Measurements from ENCODE around the gene ARHGEF37. TPM values are rescaled to one million over a fixed set of nuclear protein-coding genes. Genes with fewer than 3 reads are reported as not detected.
A peak's percentile ranks its signal among the peaks of the same experiment; 100 is the strongest.

The ARHGEF37 gene
- total RNA-seq, 1 donor from 2014 or later: 13.5 TPM

DNA sequence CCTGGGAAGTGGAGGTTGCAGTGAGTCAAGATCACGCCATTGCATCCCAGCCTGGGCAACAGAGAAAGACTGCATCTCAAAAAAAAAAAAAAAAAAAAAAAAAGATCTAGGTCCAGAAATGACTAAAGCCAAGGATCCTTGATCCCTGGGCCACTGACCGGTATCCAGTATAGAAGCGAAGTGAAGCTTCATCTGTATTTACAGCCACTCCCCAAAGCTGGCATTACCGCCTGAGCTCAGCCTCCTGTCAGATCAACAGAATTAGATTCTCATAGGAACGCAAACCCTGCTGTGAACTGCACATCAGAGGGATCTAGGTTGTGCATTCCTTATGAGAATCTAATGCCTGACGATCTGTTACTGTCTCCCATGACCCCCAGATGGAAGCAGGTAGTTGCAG lies 39.4 kb upstream of the ARHGEF37 start:
- intact Hi-C loops (cut with DNase I): no loop called here
- H3K4me3 ChIP-seq: no peak overlapping the region
- no peaks in the 10 kb centered on the region for H3K27me3 ChIP-seq (ENCODE audit: low read depth)
- ATAC-seq: no peak
- H3K9me3 ChIP-seq: no peaks in the 10 kb centered on the region
- peaks cover 47% of the 10 kb centered on the region for H3K36me3 ChIP-seq
- no peak overlapping the region for H3K27ac ChIP-seq
- peaks cover 94% of the 10 kb centered on the region for H3K4me1 ChIP-seq
- no peak for DNase-seq
- TF ChIP-seq, protein P1, sequence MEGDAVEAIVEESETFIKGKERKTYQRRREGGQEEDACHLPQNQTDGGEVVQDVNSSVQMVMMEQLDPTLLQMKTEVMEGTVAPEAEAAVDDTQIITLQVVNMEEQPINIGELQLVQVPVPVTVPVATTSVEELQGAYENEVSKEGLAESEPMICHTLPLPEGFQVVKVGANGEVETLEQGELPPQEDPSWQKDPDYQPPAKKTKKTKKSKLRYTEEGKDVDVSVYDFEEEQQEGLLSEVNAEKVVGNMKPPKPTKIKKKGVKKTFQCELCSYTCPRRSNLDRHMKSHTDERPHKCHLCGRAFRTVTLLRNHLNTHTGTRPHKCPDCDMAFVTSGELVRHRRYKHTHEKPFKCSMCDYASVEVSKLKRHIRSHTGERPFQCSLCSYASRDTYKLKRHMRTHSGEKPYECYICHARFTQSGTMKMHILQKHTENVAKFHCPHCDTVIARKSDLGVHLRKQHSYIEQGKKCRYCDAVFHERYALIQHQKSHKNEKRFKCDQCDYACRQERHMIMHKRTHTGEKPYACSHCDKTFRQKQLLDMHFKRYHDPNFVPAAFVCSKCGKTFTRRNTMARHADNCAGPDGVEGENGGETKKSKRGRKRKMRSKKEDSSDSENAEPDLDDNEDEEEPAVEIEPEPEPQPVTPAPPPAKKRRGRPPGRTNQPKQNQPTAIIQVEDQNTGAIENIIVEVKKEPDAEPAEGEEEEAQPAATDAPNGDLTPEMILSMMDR (IDR thresholded peaks at IDR 0.05): no peak

DNA sequence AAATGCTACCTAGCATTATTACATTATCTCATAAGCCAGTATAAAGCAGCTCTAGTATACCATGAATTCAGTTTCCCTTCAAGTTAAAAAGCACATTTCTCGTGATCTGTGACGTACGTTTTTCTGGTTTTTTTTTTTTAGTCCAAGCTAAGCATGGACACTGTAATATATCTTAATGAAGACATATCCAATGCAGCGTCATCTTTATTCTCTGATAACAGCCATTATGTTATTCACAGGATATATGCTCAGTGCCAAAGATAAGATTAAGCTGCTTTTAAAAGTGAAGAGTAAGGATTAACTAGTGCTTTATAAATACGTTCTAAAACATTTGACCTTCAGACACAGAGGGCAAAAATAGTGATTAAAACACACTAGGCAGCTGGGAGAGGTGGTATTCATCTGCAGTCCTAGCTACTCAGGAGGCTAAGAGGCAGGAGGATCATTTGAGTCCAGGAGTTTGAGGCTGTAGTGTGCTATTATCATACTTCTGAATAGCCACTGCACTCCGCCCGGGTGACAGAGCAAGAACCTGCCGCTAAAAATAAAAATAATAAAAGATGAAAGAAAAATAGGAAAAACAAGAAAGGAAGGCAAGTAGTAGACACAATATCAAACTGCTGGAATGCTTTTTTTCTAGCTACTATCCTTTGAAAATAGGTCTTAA lies 37.8 kb upstream of the ARHGEF37 start:
- intact Hi-C loops (cut with DNase I): no loop called here
- DNase-seq: no peak
- H3K4me3 ChIP-seq: no peak overlapping the region
- H3K27me3 ChIP-seq (ENCODE audit: low read depth): no peaks in the 10 kb centered on the region
- H3K4me1 ChIP-seq: peaks cover 94% of the 10 kb centered on the region
- H3K36me3 ChIP-seq: peaks cover 50% of the 10 kb centered on the region
- no peak for ATAC-seq
- TF ChIP-seq, protein P1 (IDR thresholded peaks at IDR 0.05): no peak
- no peaks in the 10 kb centered on the region for H3K9me3 ChIP-seq
- peak overlapping the region; percentile 15 for H3K27ac ChIP-seq

DNA sequence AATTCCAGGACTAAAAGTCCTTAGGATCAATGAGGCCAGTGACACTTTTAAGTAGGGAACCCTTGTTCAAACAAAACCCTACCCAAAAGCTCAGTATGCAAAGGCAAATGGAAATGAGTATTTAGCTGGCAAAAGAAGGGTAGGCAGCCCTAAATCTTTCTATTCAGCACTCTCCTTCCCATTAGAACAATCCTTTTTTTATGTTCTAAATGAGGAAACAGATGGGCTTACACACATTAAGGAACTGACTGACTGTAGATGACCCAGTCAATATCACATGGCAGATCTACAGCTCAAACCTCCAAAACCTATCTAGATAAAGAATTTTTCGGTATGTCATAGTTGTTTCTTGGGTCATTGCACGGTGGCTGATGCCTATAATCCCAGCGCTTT lies 37.3 kb upstream of the ARHGEF37 start:
- Histone ChIP-seq H3K9me3 (no peaks in the 10 kb centered on the region), H3K36me3 (peaks cover 55% of the 10 kb centered on the region), H3K4me3 (no peak overlapping the region), H3K4me1 (peaks cover 96% of the 10 kb centered on the region), H3K27ac (peak overlapping the region; percentile 15), H3K27me3 (ENCODE audit: low read depth) (no peaks in the 10 kb centered on the region)
- ATAC-seq (peak; percentile 23 to 28), DNase-seq (no peak)
- TF ChIP-seq, protein P1 (IDR thresholded peaks at IDR 0.05): no peak
- intact Hi-C loops (cut with DNase I): no loop called here

DNA sequence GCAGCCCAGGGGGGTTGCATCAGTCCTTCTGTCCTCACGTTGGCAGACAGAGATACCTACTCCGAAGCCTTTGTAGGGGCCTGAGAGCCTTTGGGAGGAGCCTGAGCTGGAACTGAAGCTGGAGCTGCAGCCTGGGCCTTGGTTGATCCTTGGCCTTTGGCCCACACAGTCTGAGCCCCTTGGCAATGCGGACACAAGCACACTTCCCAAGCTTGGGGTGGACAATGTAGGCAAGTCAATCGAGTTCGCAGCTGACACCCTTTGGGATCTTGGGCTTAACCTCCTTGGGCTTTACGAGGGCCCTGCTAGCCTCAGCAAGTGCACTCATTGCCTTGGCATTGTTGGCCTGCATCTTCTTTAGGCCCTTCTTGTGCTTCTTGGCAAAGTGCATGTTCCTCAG lies 36.0 kb upstream of the ARHGEF37 start:
- peaks cover 87% of the 10 kb centered on the region for H3K4me1 ChIP-seq
- intact Hi-C loops (cut with DNase I): no loop called here
- H3K9me3 ChIP-seq: no peaks in the 10 kb centered on the region
- no peaks in the 10 kb centered on the region for H3K27me3 ChIP-seq (ENCODE audit: low read depth)
- H3K27ac ChIP-seq: no peak overlapping the region
- DNase-seq (no peak), ATAC-seq (no peak)
- no peak overlapping the region for H3K4me3 ChIP-seq
- TF ChIP-seq, protein P1 (IDR thresholded peaks at IDR 0.05): no peak
- H3K36me3 ChIP-seq: peaks cover 60% of the 10 kb centered on the region

DNA sequence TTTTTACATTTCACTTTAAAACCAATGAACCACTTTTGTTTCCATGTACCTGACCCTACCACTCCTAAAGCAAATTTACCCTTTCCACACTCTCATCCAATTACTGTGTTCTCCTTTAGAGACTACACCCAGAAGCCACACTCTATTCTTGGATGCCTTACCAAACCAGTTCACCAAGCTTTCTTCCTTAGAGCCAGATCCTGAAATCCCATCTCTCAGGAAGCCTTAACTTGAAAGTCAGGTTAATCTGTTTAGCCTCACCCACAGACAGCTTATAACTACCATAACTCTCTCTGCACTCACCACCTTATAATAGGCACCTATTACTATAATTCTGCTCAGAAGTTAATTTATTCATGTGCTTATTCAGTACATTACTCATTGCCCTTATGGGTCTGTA lies 34.3 kb upstream of the ARHGEF37 start:
- TF ChIP-seq, protein P1 (IDR thresholded peaks at IDR 0.05): no peak
- Histone ChIP-seq H3K4me3 (no peak overlapping the region), H3K9me3 (no peaks in the 10 kb centered on the region), H3K4me1 (peaks cover 73% of the 10 kb centered on the region), H3K27ac (no peak overlapping the region), H3K36me3 (peaks cover 55% of the 10 kb centered on the region), H3K27me3 (ENCODE audit: low read depth) (no peaks in the 10 kb centered on the region)
- no peak for ATAC-seq
- DNase-seq: no peak
- intact Hi-C loops (cut with DNase I): no loop called here

Data from lower lobe of right lung (tissue), 2 donors.